ENCODE data around the gene HERC3. TPM values are rescaled to one million over a fixed set of nuclear protein-coding genes. Genes with fewer than 3 reads are reported as not detected.

HERC3 gene
- total and polyA plus RNA-seq, 2 donors (not counting 1 experiment from before 2014, with no cell fraction given), result 24.0 to 78.1 TPM

GRCh38 chr4:88757067-88757466 lies 164.8 kb downstream of the HERC3 start:
- Mint-ChIP-seq H3K9me3 (ENCODE audit: insufficient read depth) (no peaks in the 10 kb centered on the region), H3K27ac (no peak overlapping the region), H3K4me3 (no peak overlapping the region), H3K27me3 (peaks cover 5% of the 10 kb centered on the region), H3K4me1 (no peaks in the 10 kb centered on the region)
- no peak overlapping the region for H2AFZ ChIP-seq (ENCODE audit: insufficient read depth, low read depth, low read length, poor library complexity, severe bottlenecking)
- H3K9ac ChIP-seq (ENCODE audit: low read length), result no peak overlapping the region
- DNase-seq, result no peak
- POLR2A ChIA-PET, result no interaction called here
- no peaks in the 10 kb centered on the region for H3K4me1 ChIP-seq (ENCODE audit: control insufficient read depth in 2 of 2, insufficient read depth in 2 of 2, low read length in 2 of 2)
- H3K9me3 ChIP-seq (ENCODE audit: control extremely low read depth in 1 of 3, control insufficient read depth in 2 of 3, insufficient read depth in 1 of 3, low read length in 2 of 3), result no peaks in the 10 kb centered on the region
- H3K79me2 ChIP-seq (ENCODE audit: control insufficient read depth, insufficient read depth, low read length), result no peaks in the 10 kb centered on the region
- H3K4me2 ChIP-seq (replicated peaks; ENCODE audit: low read depth, low read length, poor library complexity, severe bottlenecking), result no peak overlapping the region
- no peak for ATAC-seq (ENCODE audit: low read depth)
- TF ChIP-seq EZH2 (IDR thresholded peaks at IDR 0.05; ENCODE audit: borderline replicate concordance, insufficient read depth, low read depth, low read length, poor library complexity, severe bottlenecking) (no peak), CTCF (IDR thresholded peaks at IDR 0.05) (no peak)
- H3K27me3 ChIP-seq (replicated peaks in 1 of 4; ENCODE audit: control extremely low read depth in 1 of 4, control insufficient read depth in 3 of 4, insufficient read depth in 4 of 4, low read length in 3 of 4), result no peaks in the 10 kb centered on the region
- no peak overlapping the region for H3K27ac ChIP-seq (ENCODE audit: low read length in 2 of 2)
- H4K20me1 ChIP-seq (ENCODE audit: control insufficient read depth, insufficient read depth, low read length, poor library complexity, severe bottlenecking), result no peaks in the 10 kb centered on the region
- intact Hi-C loops (cut with micrococcal nuclease), result no loop called here
- no peaks in the 10 kb centered on the region for H3K36me3 ChIP-seq (replicated peaks in 1 of 2; ENCODE audit: control extremely low read depth in 1 of 2, control insufficient read depth in 1 of 2, extremely low read depth in 1 of 2, insufficient read depth in 2 of 2, low read length in 1 of 2)
- CTCF ChIA-PET, result interaction anchor here (0.6 kb wide), 1 partner anchor 1622 kb away, joined by 3 read pairs; no protein-coding TSS in a partner anchor
- no peak overlapping the region for H3K4me3 ChIP-seq (ENCODE audit: control extremely low read depth in 1 of 5, extremely low read depth in 1 of 5, insufficient read depth in 1 of 5, low read depth in 2 of 5, low read length in 4 of 5)

GRCh38 chr4:88757776-88758175 lies 165.5 kb downstream of the HERC3 start:
- no peaks in the 10 kb centered on the region for H3K27me3 ChIP-seq (replicated peaks in 1 of 4; ENCODE audit: control extremely low read depth in 1 of 4, control insufficient read depth in 3 of 4, insufficient read depth in 4 of 4, low read length in 3 of 4)
- no peak for DNase-seq
- H3K27me3 Mint-ChIP-seq, result peaks cover 5% of the 10 kb centered on the region
- ChIA-PET POLR2A (no interaction called here), CTCF (no interaction called here)
- no peak overlapping the region for H3K9ac ChIP-seq (ENCODE audit: low read length)
- no peak overlapping the region for H3K4me2 ChIP-seq (replicated peaks; ENCODE audit: low read depth, low read length, poor library complexity, severe bottlenecking)
- H3K9me3 Mint-ChIP-seq (ENCODE audit: insufficient read depth), result no peaks in the 10 kb centered on the region
- TF ChIP-seq CTCF (IDR thresholded peaks at IDR 0.05), result no peak
- TF ChIP-seq EZH2 (IDR thresholded peaks at IDR 0.05; ENCODE audit: borderline replicate concordance, insufficient read depth, low read depth, low read length, poor library complexity, severe bottlenecking), result no peak
- no peaks in the 10 kb centered on the region for H3K79me2 ChIP-seq (ENCODE audit: control insufficient read depth, insufficient read depth, low read length)
- H3K4me1 Mint-ChIP-seq, result no peaks in the 10 kb centered on the region
- no peaks in the 10 kb centered on the region for H3K4me1 ChIP-seq (ENCODE audit: control insufficient read depth in 2 of 2, insufficient read depth in 2 of 2, low read length in 2 of 2)
- no peak overlapping the region for H3K27ac Mint-ChIP-seq
- H4K20me1 ChIP-seq (ENCODE audit: control insufficient read depth, insufficient read depth, low read length, poor library complexity, severe bottlenecking), result no peaks in the 10 kb centered on the region
- no peak overlapping the region for H3K4me3 ChIP-seq (ENCODE audit: control extremely low read depth in 1 of 5, extremely low read depth in 1 of 5, insufficient read depth in 1 of 5, low read depth in 2 of 5, low read length in 4 of 5)
- 89% methylated on average over 3 of the region's 6 CpGs for WGBS (ENCODE audit: insufficient coverage)
- no peak overlapping the region for H3K27ac ChIP-seq (ENCODE audit: low read length in 2 of 2)
- ATAC-seq (ENCODE audit: low read depth), result no peak
- no peak overlapping the region for H2AFZ ChIP-seq (ENCODE audit: insufficient read depth, low read depth, low read length, poor library complexity, severe bottlenecking)
- no peaks in the 10 kb centered on the region for H3K9me3 ChIP-seq (ENCODE audit: control extremely low read depth in 1 of 3, control insufficient read depth in 2 of 3, insufficient read depth in 1 of 3, low read length in 2 of 3)
- no peak overlapping the region for H3K4me3 Mint-ChIP-seq
- intact Hi-C loops (cut with micrococcal nuclease), result no loop called here
- no peaks in the 10 kb centered on the region for H3K36me3 ChIP-seq (replicated peaks in 1 of 2; ENCODE audit: control extremely low read depth in 1 of 2, control insufficient read depth in 1 of 2, extremely low read depth in 1 of 2, insufficient read depth in 2 of 2, low read length in 1 of 2)

Small RNA genes lying within 50 kb of the gene (small RNA-seq; reads per million reads assigned to genes)
- gene RF02115 (ENCODE audit: insufficient read length, low read depth, low replicate concordance), result not detected
- gene RNU6-33P (ENCODE audit: insufficient read length, low read depth, low replicate concordance), result not detected

Other genes with a start within 250 kb of the HERC3 start
- gene HERC6, start 213.6 kb upstream of the HERC3 start, total RNA-seq, result 10.9 and 11.3 TPM in 2 replicates
- gene HERC6, start 213.6 kb upstream of the HERC3 start, polyA plus RNA-seq, result 5.1 and 5.4 TPM in 2 replicates
- gene HERC5, start 135.4 kb upstream of the HERC3 start, total RNA-seq, result 10.6 and 12.0 TPM in 2 replicates
- 1.9 and 3.2 TPM in 2 replicates for gene HERC5, start 135.4 kb upstream of the HERC3 start, polyA plus RNA-seq
- gene PYURF, start 68.7 kb upstream of the HERC3 start, total RNA-seq, result 38.1 and 40.5 TPM in 2 replicates
- 14.9 and 15.1 TPM in 2 replicates for gene PYURF, start 68.7 kb upstream of the HERC3 start, polyA plus RNA-seq
- gene NAP1L5, start 105.3 kb downstream of the HERC3 start, total RNA-seq, result 1.2 and 1.7 TPM in 2 replicates
- 1.5 and 2.9 TPM in 2 replicates for gene NAP1L5, start 105.3 kb downstream of the HERC3 start, polyA plus RNA-seq